GM19463 (cell line): ENCODE results near the gene SH3PXD2A.

Experiments
- ATAC-seq: cut with Tn5 transposase; IDR thresholded peaks from one replicate; pipeline ENCODE4 v1.9.1; 2021; ENCODE audit warnings: mild to moderate bottlenecking, moderate library complexity; ENCODE audit not compliant: unreplicated experiment

Gene SH3PXD2A

DNA sequence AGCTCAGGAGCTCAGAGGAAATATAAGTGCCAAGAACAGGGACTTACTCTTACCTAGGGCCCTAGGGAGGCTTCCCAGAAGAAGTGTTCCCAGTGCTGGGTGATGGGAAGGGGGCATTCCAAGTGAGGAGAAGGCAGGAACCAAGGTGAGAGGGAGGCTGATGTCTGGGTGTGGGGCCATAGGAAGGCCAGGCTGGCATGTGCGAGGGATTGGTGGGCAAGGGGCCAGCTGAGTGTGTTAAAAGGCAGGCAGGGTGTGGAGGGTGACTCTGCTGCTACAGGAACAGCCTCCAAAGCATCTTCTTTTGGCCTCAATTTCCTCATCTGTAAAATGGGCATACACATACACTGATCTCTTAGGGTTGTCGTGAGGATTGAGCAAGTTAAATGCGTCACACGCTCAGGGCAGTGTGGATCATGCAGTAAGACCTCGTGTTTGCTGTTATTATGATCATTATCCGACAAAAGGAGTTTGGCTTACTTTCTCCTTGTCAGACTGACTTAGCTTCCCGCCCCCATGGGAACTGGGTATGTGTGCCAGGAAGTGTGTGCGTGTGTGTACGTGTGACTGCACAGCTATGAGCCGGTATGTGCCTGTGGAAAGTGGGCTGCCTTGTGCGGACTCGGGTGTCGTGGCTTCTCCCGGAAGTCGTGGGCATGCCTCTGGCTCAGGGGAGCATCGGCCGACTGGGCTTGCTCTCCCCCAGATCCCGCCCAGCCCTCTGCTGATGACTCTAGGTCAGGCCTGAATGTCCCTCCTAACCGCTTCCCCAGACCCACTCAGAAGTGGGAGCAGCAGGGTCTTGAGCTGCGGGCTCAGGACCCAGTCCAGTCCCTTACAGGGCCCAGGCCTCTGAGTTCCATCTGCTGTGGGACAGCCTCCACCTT, 302.3 kb downstream of the SH3PXD2A start:
- ATAC-seq = no peak

DNA sequence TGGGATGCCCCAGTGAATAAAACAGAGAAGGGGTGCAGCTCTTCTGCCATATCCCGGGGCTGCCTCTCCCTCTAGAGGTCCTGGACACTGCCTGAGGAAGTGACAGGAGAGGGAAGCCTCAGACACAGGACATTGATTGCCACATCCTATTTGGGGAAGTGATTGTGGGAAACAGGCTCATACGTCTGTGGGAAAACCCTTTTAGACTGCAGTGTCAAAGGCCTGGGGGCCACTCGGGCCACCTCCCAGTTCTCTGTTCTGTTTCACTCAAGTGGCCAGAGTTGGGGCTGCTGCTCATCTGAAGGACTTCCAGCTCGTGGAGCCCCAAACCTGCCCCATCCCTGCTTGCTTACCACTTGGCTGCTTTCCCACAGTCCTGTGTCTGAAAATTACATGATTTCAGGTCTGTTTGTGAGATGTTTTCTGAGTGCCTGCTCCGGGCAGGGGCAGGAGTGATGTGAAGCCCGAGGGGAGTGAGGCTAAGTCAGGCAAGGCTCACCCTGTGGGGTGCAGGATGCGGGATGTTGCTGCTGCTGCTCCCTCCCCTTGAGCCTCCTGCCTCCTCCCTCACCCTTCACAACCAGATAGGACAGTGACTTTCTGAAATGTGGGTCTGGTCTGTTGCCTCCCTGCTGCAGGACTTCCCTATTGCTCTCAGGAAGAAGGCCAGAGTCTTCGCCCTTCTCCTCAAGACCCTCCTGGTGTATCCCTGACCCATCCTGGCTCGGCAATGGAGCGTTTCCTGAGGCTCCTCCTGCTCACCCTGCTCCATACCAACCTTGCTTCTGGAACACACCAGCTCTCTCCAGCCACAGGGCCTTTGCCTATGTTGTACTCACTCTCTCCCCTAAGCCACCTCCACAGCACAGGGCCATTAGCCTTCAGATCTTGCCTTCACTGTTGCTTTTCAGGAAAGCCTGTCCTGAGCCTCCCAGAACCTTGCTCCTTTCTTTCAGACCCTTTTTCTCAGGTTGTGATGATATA, 303.5 kb downstream of the SH3PXD2A start:
- ATAC-seq = no peak

DNA sequence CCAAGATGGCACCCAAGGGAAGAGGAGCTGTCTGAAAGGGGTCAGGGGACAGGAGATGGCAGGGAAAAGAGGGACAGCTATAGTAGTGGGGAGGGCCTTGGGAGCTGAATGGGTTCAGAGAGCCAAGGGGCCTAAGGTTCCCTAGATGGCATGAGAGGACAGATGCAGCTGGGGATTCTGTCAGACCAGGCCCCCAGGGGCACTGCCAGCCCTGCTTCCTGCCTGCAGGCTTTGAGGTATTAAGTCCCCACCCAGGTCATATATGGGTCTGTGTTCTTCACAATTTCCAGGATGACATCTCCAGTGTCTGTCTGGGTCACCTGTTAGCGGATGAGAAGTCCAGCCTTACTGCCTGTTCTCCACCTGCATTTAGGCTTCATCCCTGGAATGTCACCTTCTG, 305.1 kb downstream of the SH3PXD2A start:
- ATAC-seq = no peak

DNA sequence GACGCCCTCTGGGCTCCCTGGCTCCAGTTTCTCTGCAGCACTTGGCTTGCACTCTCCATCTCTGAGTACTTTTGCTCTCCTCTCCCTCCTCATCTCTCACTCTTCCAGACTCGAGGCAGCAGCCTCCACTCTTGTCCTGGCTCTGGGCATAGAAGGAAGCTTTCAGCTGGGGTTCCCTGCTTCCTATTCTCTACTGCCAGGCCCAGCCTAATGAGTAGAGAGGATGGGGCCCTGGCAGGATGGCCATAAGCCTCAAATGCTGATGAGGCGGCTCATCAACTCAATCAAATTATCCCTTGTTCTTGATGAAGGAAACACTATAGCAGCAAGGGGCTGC, 306.1 kb downstream of the SH3PXD2A start:
- ATAC-seq = no peak

DNA sequence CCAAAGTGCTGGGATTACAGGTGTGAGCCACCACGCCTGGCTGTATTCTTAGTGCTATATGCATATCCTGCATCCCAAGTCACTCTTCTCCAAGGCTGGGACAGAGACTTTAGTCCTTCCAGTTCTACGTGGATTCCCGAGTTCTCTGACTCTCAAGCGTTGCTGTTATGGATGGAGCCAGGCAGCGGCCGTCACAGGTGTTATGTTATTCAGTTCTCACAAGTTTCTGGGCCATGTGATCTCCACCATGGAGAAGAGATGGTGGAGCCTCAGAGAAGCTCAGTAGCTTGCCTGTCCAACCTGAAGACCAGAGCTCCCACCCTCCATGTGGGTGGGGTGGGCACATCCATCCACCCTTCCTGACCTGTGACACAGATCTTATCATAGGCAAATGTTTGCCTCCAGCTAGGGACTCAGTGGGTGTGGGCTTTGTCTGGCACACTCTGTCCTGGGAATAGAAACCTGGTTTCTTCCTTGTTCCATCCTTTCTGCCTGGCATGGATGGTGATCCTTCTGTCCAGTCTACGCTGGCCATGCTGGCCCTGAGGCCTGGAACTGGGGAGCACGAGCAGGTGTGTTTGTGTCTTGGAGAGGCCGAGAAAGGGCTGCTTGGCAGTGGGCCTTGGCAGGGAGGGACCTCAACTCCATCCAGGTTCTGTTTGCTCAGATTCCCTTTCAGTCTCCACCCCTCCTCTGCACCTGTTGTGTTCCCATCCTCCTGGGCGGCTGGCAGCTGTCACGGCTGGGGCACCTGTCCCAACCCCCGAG, 306.6 kb downstream of the SH3PXD2A start:
- no peak for ATAC-seq

DNA sequence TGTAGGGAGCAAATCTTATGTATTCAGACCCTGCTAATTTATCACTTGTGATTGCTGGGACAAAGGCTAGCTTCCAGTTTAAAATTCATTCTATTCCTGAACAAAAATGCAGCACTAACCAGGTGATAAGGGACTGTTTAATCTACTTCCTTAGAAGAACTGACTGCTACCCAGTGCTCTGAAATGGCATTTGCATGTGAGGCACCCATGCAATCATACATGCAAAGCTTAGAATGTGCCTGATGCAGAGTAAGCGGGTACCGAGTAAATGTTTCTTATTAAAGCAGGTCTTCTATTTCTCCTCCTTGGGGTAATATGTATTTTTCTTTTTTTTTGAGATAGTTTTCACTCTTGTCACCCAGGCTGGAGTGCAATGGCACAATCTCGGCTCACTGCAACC, 307.4 kb downstream of the SH3PXD2A start:
- no peak for ATAC-seq

DNA sequence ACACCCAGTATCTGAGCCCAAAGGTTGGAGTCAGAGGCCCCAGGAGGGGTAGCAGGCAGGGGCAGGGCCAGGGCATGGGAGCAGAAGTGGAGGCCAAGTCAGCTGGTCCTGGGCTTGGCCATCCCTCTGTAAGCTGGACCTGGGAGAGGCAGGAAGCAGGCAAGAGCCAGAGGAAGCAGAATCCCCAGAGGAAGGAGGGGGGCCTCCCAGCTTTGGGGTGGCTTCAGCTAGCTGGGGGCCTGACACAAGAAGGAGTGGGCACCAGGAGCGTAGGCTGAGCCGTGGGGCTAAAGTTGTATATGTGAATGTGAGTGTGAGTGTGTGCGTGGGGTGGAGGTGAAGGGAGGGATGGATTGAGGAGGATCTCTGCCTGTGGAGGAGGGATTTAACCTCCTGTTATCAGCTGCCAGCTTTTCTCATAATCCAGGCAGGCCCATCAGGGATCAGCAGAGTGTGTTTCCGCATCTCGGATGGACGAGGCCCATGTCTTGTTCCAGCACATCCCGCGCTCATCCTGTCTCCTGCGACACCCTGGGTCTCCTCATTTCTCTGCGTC, 307.9 kb downstream of the SH3PXD2A start:
- no peak for ATAC-seq

DNA sequence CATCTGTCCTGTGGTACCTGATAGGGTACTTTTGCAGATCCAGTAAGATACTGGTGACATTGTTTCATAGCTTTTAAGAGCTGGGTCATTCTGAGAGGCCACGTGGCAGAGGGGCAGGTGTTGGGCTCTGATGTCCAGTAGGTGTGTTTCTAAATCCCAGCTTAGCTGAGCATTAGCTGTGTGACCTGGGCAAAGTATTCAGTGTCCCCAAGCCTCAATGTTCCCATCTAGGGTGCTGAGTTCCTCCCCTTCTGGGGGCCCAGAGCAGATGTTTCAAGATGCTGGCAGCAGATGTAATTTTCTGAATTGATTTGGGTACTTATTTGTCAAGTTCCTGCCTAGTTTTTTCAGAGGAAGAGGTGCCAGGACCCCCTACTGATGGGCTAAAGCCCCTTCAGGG, 309.0 kb downstream of the SH3PXD2A start:
- ATAC-seq = no peak

DNA sequence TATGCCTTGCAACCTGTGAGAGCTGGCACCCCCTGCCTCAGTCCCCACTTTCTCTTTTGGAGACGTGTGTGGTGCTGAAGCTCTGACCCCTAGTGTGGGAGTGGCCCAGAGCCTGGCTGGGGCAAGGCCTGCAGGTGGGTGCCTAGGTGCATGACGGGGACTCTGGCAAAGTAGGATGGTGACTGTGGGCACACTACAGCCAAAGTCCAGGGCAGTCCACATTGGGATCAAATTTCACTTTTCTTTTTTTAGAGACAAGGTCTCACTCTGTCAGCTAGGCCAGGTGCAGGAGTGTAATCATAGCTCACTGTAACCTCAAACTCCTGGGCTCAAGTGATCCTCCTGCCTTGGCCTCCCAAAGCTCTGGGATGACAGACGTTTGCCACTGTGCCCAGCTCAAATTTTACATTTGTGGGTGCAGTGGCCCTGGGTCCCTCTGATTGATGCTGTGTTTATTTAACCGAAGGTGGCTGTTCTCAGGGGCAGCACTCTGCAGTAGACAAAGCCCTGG, 309.6 kb downstream of the SH3PXD2A start:
- ATAC-seq = no peak

DNA sequence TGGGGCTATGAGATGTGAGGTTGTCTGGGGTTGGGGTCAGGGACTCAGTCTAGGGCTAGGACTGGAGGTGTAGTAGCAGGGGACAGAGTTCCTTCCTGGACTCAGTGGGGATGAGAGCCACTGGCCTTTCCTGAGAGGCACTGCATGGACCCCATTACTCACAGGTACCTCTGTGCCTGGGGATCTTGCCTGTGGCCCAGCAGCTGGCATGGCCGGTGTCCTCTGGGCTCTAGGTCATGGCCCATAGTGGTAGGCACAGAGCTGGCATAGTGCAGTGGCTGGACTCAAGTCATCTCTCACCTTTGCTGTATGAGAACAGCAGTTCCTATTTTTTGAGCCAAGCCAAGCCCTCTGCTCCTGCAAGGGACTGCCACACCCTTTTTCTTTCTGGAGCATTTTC, 310.0 kb downstream of the SH3PXD2A start:
- ATAC-seq = no peak

DNA sequence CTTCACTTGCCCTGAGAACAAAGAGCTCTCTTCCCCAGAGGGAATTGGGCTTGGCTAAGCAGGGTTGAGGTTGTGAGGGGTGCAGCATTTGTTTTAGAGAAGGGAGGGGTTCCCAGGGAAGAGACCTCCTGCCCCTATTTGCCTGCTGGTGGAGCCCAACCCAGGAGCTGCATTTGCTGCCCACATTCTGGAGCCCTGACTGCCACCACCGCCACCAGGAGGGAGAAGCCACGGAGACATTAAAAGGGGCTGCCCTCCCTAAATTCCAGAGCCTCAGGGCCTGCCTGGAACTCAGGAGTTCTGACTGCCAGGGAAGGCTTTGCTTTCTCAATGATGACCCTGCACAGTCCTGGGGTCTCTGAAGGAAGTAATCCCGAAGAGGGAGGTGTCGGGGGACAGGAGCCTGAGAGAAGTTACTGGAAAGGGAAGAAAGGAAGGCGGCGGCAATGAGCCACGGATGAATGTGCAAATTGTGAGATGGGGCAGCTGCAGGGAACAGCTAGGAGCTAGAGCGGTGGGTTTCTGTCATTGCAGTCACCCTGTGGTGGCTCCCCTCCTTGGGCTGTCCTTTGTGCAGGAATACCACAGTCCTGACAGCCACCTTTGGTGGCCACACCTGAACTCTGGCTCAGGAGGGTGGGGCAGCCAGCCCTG, 310.6 kb downstream of the SH3PXD2A start:
- ATAC-seq = no peak
